ENCODE data around the gene PLSCR2. TPM values are rescaled to one million over a fixed set of nuclear protein-coding genes. Genes with fewer than 3 reads are reported as not detected.

Gene PLSCR2
- total and polyA plus RNA-seq, 9 of the 15 experiments (the other 6 are each of a cell fraction or from before 2014, with no cell fraction given), result 0.07 to 0.49 (median 0.25) TPM; not detected in 4

DNA sequence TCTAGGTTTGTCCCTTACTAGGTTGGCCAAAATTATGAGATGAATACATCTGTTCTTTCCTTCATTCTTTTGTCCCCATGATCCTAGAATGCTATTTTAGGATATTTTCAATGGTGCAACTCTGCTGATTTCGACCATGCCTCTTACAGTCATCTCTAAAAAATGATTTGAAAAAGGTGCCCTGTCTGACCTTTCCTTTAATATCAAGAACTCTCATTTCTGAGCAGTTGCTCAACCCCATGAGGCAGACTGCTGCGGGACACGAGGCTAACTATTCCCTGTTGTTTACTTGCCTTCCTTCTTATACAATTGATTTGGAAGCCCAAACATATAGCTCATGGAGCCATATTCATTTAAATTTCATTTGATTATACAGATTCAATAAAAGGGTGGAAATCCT lies 14.6 kb downstream of the PLSCR2 start:
- no peak overlapping the region for H3K4me3 ChIP-seq
- 5% methylated on average over 3 of the region's 3 CpGs for WGBS (ENCODE audit: insufficient coverage, low coverage, missing lambda C conversion rate)
- no peaks in the 10 kb centered on the region for H3K9me3 ChIP-seq (replicated peaks; ENCODE audit: control insufficient read depth, insufficient read depth, low read depth, low read length)
- no peaks in the 10 kb centered on the region for H3K27me3 ChIP-seq (ENCODE audit: control insufficient read depth in 2 of 2, insufficient read depth in 2 of 2, low read length in 2 of 2)
- TF ChIP-seq ZNF174 (CRISPR knock-in tag; IDR thresholded peaks at IDR 0.05), result no peak
- TF ChIP-seq ZKSCAN1 (IDR thresholded peaks at IDR 0.05; ENCODE audit: low read depth, low read length), result no peak
- TF ChIP-seq, protein P1, sequence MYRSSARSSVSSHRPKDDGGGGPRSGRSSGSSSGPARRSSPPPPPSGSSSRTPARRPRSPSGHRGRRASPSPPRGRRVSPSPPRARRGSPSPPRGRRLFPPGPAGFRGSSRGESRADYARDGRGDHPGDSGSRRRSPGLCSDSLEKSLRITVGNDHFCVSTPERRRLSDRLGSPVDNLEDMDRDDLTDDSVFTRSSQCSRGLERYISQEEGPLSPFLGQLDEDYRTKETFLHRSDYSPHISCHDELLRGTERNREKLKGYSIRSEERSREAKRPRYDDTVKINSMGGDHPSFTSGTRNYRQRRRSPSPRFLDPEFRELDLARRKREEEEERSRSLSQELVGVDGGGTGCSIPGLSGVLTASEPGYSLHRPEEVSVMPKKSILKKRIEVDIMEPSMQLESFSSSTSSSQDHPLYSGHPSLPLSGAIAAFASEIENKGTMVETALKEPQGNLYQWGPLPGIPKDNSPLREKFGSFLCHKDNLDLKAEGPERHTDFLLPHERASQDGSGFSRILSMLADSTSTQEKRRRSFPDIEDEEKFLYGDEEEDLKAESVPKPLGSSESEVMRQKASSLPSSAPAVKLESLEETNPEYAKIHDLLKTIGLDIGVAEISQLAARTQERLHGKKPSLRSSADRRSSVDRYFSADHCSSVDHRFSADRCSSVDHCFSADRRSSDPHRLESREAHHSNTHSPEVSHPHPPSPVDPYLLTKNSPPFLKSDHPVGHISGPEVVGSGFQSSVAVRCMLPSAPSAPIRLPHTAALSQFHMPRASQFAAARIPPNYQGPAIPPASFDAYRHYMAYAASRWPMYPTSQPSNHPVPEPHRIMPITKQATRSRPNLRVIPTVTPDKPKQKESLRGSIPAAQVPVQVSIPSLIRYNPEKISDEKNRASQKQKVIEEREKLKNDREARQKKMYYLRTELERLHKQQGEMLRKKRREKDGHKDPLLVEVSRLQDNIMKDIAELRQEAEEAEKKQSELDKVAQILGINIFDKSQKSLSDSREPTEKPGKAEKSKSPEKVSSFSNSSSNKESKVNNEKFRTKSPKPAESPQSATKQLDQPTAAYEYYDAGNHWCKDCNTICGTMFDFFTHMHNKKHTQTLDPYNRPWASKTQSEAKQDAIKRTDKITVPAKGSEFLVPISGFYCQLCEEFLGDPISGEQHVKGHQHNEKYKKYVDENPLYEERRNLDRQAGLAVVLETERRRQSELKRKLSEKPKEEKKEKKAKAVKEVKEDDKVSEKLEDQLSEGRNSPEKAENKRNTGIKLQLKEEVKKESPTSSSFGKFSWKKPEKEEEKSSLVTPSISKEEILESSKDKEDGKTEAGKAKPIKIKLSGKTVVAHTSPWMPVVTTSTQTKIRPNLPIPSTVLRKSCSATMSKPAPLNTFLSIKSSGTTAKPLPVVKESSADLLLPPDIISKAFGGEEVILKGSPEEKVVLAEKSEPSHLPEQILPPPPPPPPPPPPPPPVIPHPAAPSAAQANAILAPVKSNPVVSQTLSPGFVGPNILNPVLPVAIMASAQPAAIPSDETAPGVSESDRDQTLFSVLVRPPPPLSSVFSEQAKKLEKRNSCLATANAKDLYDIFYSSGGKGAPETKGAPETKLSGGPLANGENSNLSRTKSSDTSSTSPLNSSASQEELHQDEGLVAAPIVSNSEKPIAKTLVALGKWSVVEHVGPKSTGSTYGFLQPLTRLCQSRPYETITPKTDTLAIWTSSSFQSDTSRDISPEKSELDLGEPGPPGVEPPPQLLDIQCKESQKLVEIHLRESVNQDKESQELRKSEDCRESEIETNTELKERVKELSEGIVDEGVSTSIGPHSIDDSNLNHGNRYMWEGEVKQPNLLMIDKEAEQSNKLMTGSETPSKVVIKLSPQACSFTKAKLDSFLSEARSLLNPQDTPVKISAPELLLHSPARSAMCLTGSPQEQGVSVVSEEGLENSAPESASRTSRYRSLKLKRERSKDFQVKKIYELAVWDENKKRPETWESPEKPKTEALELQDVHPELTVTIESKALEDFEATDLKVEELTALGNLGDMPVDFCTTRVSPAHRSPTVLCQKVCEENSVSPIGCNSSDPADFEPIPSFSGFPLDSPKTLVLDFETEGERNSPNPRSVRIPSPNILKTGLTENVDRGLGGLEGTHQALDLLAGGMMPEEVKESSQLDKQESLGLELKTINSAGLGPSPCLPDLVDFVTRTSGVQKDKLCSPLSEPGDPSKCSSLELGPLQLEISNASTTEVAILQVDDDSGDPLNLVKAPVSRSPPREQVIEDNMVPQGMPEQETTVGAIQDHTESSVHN (IDR thresholded peaks at IDR 0.05; ENCODE audit: borderline replicate concordance in 1 of 2, low read depth in 1 of 2), result no peak
- TF ChIP-seq, protein P2, sequence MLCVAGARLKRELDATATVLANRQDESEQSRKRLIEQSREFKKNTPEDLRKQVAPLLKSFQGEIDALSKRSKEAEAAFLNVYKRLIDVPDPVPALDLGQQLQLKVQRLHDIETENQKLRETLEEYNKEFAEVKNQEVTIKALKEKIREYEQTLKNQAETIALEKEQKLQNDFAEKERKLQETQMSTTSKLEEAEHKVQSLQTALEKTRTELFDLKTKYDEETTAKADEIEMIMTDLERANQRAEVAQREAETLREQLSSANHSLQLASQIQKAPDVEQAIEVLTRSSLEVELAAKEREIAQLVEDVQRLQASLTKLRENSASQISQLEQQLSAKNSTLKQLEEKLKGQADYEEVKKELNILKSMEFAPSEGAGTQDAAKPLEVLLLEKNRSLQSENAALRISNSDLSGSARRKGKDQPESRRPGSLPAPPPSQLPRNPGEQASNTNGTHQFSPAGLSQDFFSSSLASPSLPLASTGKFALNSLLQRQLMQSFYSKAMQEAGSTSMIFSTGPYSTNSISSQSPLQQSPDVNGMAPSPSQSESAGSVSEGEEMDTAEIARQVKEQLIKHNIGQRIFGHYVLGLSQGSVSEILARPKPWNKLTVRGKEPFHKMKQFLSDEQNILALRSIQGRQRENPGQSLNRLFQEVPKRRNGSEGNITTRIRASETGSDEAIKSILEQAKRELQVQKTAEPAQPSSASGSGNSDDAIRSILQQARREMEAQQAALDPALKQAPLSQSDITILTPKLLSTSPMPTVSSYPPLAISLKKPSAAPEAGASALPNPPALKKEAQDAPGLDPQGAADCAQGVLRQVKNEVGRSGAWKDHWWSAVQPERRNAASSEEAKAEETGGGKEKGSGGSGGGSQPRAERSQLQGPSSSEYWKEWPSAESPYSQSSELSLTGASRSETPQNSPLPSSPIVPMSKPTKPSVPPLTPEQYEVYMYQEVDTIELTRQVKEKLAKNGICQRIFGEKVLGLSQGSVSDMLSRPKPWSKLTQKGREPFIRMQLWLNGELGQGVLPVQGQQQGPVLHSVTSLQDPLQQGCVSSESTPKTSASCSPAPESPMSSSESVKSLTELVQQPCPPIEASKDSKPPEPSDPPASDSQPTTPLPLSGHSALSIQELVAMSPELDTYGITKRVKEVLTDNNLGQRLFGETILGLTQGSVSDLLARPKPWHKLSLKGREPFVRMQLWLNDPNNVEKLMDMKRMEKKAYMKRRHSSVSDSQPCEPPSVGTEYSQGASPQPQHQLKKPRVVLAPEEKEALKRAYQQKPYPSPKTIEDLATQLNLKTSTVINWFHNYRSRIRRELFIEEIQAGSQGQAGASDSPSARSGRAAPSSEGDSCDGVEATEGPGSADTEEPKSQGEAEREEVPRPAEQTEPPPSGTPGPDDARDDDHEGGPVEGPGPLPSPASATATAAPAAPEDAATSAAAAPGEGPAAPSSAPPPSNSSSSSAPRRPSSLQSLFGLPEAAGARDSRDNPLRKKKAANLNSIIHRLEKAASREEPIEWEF (CRISPR knock-in tag; IDR thresholded peaks at IDR 0.05), result no peak
- TF ChIP-seq, protein P3, sequence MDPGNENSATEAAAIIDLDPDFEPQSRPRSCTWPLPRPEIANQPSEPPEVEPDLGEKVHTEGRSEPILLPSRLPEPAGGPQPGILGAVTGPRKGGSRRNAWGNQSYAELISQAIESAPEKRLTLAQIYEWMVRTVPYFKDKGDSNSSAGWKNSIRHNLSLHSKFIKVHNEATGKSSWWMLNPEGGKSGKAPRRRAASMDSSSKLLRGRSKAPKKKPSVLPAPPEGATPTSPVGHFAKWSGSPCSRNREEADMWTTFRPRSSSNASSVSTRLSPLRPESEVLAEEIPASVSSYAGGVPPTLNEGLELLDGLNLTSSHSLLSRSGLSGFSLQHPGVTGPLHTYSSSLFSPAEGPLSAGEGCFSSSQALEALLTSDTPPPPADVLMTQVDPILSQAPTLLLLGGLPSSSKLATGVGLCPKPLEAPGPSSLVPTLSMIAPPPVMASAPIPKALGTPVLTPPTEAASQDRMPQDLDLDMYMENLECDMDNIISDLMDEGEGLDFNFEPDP (CRISPR knock-in tag; IDR thresholded peaks at IDR 0.05), result no peak
- TF ChIP-seq RAD21 (CRISPR knock-in tag; conservative IDR thresholded peaks at IDR 0.05 in 1 of 2, IDR thresholded peaks at IDR 0.05 in 1 of 2), result no peak
- H4K20me1 ChIP-seq (replicated peaks; ENCODE audit: control insufficient read depth, insufficient read depth, low read length), result no peaks in the 10 kb centered on the region
- no TSS peak for BruUV-seq (replicated peaks)
- H3K9me1 ChIP-seq (ENCODE audit: control insufficient read depth, insufficient read depth, low read length), result no peaks in the 10 kb centered on the region
- ChIA-PET CTCF (ENCODE audit: low intra/inter-chr PET ratio) (no interaction called here), POLR2A (no interaction called here)
- H3K79me2 ChIP-seq (ENCODE audit: control insufficient read depth, insufficient read depth, low read length), result no peaks in the 10 kb centered on the region
- H3K27ac ChIP-seq (ENCODE audit: extremely low read depth, low read depth, low read length), result no peak overlapping the region
- no peaks in the 10 kb centered on the region for H3K36me3 ChIP-seq (ENCODE audit: control insufficient read depth, insufficient read depth, low read length)
- H2AFZ ChIP-seq (ENCODE audit: low read depth, low read length), result peak overlapping the region; percentile 41; the same call in 1 of the 2 replicates
- ATAC-seq (no peak), DNase-seq (ENCODE audit: extremely low read depth in 1 of 4, low spot score in 3 of 4) (no peak), FAIRE-seq (no peak)
- no peak overlapping the region for H3K9ac ChIP-seq (ENCODE audit: insufficient read depth in 1 of 2, low read depth in 2 of 2, low read length in 2 of 2)
- no peak overlapping the region for H3K4me2 ChIP-seq (ENCODE audit: insufficient read depth, low read length)
- intact Hi-C loops (cut with micrococcal nuclease), result no loop called here
- H3K4me1 ChIP-seq (replicated peaks in 1 of 2; ENCODE audit: control insufficient read depth in 2 of 2, insufficient read depth in 2 of 2, low read length in 2 of 2), result no peaks in the 10 kb centered on the region; a peak in 1 of 5 replicates
- in situ Hi-C loops (cut with MboI), result no loop called here
